NCI-H1417 (cell line): Measurements from ENCODE around the gene MGST2.
"Not testable (repeated sequence)": the region's sequence is repeated elsewhere in the genome, so short reads cannot be mapped to it uniquely, and the experiment has no call there.

Experiments
- DNase-seq, 3 experiments: peaks; one replicate each; lab custom pipeline; 2025; lab: John Stamatoyannopoulos, UW

Gene MGST2

DNA sequence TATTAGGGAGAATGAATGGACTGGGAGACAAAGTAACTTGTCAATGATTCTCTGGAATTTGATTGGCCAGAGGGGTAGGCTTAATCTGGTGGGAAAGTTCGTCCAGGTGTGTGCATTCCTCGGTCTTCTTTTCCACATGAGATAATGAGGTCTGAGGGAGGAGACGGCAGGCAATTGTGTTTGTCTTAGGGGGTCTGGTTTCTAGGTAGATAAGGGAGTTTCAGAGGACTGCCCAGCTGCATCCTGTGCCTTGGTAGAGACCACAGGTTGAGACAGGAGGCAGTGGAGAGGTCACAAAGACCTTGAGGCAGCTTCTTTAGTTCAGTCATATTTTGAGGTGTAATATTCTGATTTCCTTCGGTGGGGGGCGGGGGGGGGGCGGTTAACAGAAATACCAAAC lies 4.3 kb downstream of the MGST2 start:
- no peak for DNase-seq

GRCh38 chr4:139670775-139671174 lies 5.2 kb downstream of the MGST2 start:
- DNase-seq, result no peak

DNA sequence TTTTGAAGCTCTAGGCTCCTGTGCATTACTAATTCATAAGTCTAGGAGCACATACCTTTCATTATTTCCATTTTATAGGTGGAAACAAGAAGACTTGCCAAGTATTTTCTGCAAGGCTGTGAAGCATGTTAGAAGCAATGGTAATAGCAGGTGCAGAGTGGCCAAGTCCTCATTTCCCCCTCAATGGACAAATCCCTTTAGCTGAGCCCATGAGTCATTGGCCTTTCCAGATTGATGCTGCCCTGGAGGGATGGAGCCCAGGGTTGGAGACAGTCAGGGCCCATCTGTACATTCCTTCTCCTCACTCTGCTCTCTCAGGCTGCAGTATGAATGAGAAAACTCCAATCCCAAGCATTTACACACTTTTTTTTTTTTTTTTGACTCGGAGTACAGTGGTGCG lies 6.6 kb downstream of the MGST2 start:
- DNase-seq, result no peak

GRCh38 chr4:139672732-139673131 lies 7.1 kb downstream of the MGST2 start:
- no peak for DNase-seq

GRCh38 chr4:139674875-139675550 lies 9.4 kb downstream of the MGST2 start:
- no peak for DNase-seq

DNA sequence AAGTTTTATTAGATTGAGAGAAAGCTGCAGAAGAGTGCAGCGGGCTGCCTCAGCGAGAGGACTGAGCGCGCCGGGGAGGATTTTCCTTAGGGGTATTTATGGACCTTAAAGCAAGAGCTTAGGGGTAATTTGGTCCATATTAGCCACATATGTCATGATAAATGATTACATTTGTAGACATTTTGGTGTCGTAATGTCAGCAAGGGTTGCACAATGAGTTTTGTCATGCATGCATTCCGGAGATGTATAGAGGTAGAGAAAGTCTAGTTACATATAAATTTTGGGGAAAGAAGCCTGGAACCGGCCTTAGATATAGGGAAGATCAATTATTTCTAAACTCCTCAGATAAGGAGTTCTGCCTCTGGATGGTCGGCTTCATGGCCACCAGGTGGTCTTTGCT lies 10.0 kb downstream of the MGST2 start:
- DNase-seq, result no peak

DNA sequence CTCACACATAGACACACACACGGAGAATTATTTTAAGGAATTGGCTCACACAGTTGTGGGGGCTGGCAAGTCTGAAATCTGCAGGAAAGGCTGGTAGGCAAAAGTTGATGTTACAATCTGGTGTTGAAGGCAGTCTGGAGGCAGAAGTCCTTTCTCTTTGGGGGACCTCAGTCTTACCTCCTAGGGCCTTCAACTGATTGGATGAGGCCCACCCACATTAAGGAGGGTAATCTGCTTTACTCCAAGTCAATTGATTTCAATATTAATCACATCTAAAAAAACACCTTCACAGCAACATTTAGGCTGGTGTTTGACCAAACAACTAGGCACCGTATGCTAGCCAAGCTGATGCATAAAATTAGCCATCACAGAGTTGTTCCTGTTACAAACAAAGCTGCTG lies 10.7 kb downstream of the MGST2 start:
- no peak for DNase-seq

- DNase-seq, result no peak
These were observed 11.4 kb downstream of the MGST2 start for GRCh38 chr4:139676913-139677585.

DNA sequence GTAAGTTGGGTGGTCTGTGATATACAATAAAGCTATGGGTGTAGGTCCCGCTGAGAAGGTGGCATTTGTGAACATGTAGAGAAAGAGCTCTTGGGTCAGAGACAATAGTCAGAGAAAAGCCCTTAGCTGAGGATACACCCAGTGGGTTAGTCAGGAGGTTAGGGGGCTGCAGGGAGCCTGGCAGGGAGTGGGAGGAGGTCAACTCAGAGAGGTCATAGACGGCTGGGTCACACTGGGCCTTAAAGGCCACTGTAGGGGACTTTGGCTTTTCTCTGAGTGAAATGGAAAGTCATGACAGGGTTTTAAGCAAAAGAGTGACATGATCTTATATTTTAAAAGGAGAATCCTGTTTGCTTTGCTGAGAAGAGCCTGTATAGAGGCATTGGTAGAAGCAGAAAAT lies 16.7 kb downstream of the MGST2 start:
- no peak for DNase-seq

GRCh38 chr4:139682741-139683151 lies 17.1 kb downstream of the MGST2 start:
- no peak for DNase-seq

GRCh38 chr4:139684351-139684750 lies 18.7 kb downstream of the MGST2 start:
- DNase-seq, result no peak

DNA sequence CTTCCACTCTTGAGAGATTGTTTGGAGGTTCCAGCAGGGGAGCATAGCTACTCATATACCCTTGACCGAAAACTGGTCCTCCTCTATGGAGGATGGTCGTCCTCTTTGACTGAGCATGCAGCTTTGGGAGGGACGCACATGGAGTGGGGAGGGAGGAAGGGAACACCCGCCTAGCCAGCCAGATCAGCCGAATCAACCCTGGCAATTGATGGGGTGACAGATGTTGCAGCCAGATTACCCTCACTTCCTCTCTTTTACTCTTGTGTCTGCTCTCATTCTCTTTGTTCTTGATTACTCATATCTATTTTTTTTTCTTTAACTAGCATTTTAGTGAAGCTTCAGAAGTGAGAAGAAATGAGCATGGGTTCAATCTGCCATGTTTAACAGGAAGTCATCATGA lies 19.6 kb downstream of the MGST2 start:
- no peak for DNase-seq

DNA sequence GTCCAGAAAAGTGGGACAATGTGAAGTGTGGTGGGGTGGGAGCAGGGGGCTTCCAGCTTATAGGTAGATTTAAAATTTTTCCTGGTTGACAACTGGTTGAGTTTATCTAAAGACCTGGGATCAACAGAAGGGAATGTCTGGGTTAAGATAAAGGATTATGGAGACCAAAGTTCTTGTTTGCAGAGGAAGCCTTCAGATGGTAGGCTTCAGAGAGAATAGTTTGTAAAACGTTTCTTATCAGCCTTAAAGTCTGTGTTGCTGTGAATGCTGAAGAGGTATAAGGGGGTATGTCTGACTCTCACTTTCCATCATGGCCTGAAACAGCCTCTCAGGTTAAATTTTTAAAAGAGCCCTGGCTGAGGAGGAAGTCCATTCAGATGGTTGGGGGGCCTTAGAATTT lies 20.5 kb downstream of the MGST2 start:
- no peak for DNase-seq

- DNase-seq, result no peak
These were observed 21.4 kb downstream of the MGST2 start for GRCh38 chr4:139686988-139687387.

DNA sequence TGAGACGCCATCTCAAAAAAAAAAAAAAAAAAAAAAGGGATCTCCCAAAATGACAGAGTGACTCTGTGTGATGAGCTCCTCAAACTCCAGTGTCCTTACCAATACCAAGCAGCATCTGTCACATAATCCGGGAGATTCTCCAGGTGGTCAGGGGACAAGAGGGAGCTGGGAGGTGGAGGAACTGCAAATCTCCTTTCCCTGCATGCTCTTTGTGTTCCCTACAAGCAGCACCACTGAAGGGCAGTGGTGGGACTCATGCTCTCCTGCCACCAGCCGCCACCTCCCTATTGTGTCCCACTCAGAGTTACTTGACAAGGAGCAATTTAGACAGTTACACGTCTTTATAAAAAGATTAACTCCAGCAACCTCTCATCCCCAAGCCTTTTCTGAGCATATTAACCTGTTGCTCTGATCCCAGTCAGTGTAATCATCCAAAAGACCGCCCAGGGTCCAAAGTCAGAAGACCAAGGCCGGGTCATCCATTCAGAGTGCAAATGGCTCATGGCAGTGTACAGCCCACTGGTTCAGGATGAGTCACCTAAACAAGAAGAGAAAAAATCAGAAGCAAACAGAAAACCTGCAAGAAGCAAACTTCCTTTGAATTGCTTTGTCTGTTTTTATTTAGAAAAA lies 23.6 kb downstream of the MGST2 start:
- DNase-seq, result no peak

GRCh38 chr4:139690419-139690818 lies 24.8 kb downstream of the MGST2 start:
- DNase-seq, result no peak

DNA sequence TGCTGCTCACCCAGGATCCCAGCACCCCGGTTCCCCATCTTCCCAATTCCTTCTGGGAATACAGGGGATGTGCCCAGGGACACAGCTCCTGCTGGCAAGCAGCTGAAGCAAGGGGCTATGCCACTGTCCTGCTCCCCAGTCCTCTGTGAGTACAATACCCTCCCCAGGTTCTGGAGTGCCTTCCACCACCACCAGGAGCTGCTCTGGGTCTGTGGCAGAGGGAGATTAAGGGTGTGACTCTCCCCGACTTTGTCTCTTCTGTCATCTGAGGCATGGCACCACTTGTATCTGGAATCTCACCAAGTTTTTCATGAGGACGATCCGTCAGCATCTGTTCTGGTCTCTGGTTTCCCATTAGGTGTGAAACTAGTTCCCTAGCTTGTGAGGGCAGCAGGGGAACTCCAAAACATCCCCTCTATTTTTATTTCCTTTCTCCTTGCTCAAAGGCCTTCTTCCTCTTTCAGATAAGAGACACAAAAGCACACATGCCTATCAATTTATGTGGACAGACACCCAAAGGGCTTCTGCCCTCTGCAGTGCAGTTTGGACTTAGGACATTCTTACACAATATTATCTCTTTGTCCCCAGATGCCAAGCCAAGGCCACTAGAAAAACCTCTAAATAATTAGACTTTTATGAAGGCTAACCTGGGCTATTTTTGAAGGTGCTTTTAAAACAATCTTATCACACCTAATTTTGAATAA lies 26.8 kb downstream of the MGST2 start:
- DNase-seq, result peak in 1 of 3 experiments; percentile 3

- DNase-seq, result no peak
These were observed 29.0 kb downstream of the MGST2 start for GRCh38 chr4:139694522-139695107.

DNA sequence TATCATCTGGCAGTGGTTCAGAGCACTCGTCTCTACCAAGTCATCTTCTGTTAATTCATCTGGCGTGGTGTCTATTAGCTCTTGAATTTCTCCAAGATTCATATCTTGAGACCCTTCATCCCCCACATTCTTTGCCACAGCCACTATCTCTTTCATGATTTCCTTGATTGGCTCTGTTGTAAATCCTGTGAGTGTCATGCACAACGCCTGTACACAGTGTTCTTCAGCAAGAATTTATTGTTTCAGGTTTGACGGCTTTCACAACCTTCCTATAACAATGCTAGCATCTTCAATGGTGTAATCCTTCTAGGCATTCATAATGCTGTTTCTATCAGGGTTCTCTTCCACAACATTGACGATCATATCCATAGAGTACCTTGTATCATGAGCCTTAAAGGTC lies 30.9 kb downstream of the MGST2 start:
- DNase-seq, result no peak

DNA sequence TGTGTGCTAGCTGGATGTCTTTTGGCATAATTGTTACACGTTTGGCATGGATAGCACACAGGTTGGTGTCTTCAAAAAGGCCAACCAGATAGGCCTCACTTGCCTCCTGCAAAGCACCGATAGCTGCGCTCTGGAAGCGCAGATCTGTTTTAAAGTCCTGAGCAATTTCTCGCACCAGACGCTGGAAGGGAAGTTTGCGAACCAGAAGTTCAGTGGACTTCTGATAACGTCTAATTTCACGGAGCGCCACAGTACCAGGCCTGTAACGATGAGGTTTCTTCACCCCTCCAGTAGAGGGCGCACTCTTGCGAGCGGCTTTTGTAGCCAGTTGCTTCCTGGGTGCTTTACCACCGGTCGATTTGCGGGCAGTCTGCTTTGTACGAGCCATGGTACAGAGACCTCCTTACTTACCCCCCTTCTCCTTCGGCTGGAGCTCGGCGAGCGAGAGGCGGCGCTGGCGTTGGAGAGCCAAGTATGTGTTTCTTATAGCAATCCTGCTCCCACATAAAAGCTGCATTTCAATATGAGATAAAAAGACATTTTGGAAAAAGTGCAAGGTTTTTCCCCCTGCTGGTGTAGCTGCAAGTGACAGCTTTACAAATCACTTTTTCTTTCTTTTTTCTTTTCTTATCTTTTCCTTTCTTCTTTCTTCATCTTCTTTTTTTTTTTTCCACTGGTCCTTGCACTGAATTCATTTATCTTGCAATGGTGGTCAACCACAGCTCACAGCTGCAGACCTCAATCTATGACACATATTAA lies 32.7 kb downstream of the MGST2 start:
- not testable (repeated sequence) for DNase-seq

DNA sequence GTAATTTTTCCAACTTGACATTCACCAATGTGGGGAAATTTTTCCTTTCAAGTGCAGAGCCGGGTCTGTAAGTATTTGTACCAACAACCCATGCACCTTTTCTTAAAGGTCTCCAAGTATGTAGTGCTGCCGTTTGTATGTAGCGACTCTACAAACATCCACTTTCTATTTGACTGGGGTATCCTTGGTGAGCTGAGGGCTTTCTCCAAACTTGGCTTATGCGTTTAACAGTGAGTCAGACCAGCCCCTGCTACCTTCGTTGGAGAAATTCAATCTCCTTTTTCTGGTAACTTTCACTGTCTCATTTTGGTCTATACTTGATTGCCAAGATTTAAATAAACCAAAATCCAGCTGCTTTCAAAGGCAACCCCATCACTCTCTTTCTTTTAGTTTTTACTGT lies 34.9 kb downstream of the MGST2 start:
- DNase-seq, result no peak
